Glutamatergic neuron (in vitro differentiated cells): ENCODE data around the gene HIVEP3. TPM values are rescaled to one million over a fixed set of nuclear protein-coding genes. Genes with fewer than 3 reads are reported as not detected.

Source experiments
- DNase-seq: peaks from one replicate; pipeline ENCODE4 v3.0.0; 2022
- H3K27ac Mint-ChIP-seq: one replicate; pipeline ENCODE4 v1.8.0; 2020; ENCODE audit warnings: mild to moderate bottlenecking, mixed read lengths, inconsistent platforms; ENCODE audit not compliant: unreplicated experiment
- H3K27me3 Mint-ChIP-seq: one replicate; pipeline ENCODE4 v1.8.0; 2020; ENCODE audit warnings: mild to moderate bottlenecking, moderate library complexity, mixed read lengths, inconsistent platforms; ENCODE audit not compliant: unreplicated experiment
- H3K36me3 Mint-ChIP-seq: one replicate; pipeline ENCODE4 v1.8.0; 2020; ENCODE audit warnings: mild to moderate bottlenecking, mixed read lengths, inconsistent platforms; ENCODE audit not compliant: unreplicated experiment
- H3K4me1 Mint-ChIP-seq: one replicate; pipeline ENCODE4 v1.8.0; 2020; ENCODE audit warnings: mild to moderate bottlenecking, low read depth, mixed read lengths, inconsistent platforms; ENCODE audit not compliant: unreplicated experiment
- H3K4me3 Mint-ChIP-seq: one replicate; pipeline ENCODE4 v1.8.0; 2020; ENCODE audit warnings: mild to moderate bottlenecking, mixed read lengths, inconsistent platforms; ENCODE audit not compliant: unreplicated experiment
- H3K9me3 Mint-ChIP-seq: one replicate; pipeline ENCODE4 v1.8.0; 2020; ENCODE audit warnings: mild to moderate bottlenecking, moderate library complexity, mixed read lengths, inconsistent platforms; ENCODE audit not compliant: unreplicated experiment
- CTCF ChIP-seq: fragments of 200-600 bp; sonication (generic); IDR thresholded peaks from one replicate; pipeline ENCODE4 v1.5.0; 2021; ENCODE audit not compliant: partially characterized antibody, unreplicated experiment
- total RNA-seq: library from RNA; stranded (reverse); fragmentation: NEBNext Ultra II Directional; extraction: Animal tissue kit (Norgen Biotek cat#: 25700); gene quantifications from one replicate; pipeline ENCODE4 v1.2.1, GENCODE V29; 2021; ENCODE audit not compliant: unreplicated experiment

Gene HIVEP3
- total RNA-seq, 1 donor from 2014 or later, result 15.1 TPM

DNA sequence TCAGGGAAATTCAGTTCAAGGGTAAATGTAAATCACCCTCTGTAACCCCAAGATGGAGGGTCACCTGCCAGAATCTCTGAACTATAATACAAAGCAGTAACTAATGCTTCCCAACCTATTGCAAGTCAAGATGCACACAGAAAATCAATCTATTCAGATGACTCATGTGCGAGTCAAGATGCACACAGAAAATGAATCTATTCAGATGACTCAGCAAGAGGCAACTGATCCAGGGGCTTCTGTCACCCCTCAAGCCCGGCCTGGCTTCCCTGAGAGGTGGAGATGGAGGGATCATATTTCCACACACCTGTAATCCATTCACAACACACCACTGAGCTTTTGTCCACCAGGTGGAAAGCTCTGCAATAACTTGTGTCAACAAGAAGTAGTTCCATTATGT is 17.4 kb upstream of the HIVEP3 start:
- Mint-ChIP-seq H3K36me3 (no peaks in the 10 kb centered on the region), H3K4me1 (no peaks in the 10 kb centered on the region), H3K27me3 (no peaks in the 10 kb centered on the region), H3K9me3 (no peaks in the 10 kb centered on the region), H3K4me3 (no peak overlapping the region), H3K27ac (no peak overlapping the region)
- DNase-seq, result no peak
- TF ChIP-seq CTCF, result no peak

- Mint-ChIP-seq H3K9me3 (no peaks in the 10 kb centered on the region), H3K27me3 (no peaks in the 10 kb centered on the region), H3K4me1 (no peaks in the 10 kb centered on the region), H3K4me3 (no peak overlapping the region), H3K36me3 (no peaks in the 10 kb centered on the region), H3K27ac (no peak overlapping the region)
- DNase-seq, result no peak
- TF ChIP-seq CTCF, result no peak
These were observed 16.5 kb upstream of the HIVEP3 start for GRCh38 chr1:41935226-41935625.

GRCh38 chr1:41933106-41933505 is 14.4 kb upstream of the HIVEP3 start:
- Mint-ChIP-seq H3K36me3 (no peaks in the 10 kb centered on the region), H3K4me1 (no peaks in the 10 kb centered on the region), H3K4me3 (no peak overlapping the region), H3K27ac (no peak overlapping the region), H3K27me3 (no peaks in the 10 kb centered on the region), H3K9me3 (no peaks in the 10 kb centered on the region)
- no peak for DNase-seq
- no peak for TF ChIP-seq CTCF

GRCh38 chr1:41931578-41931977 is 12.9 kb upstream of the HIVEP3 start:
- no peaks in the 10 kb centered on the region for H3K27me3 Mint-ChIP-seq
- TF ChIP-seq CTCF, result no peak
- H3K36me3 Mint-ChIP-seq, result no peaks in the 10 kb centered on the region
- H3K27ac Mint-ChIP-seq, result no peak overlapping the region
- H3K4me1 Mint-ChIP-seq, result no peaks in the 10 kb centered on the region
- no peaks in the 10 kb centered on the region for H3K9me3 Mint-ChIP-seq
- DNase-seq, result no peak
- H3K4me3 Mint-ChIP-seq, result no peak overlapping the region

GRCh38 chr1:41927118-41927517 is 8.4 kb upstream of the HIVEP3 start:
- no peak for TF ChIP-seq CTCF
- Mint-ChIP-seq H3K27me3 (no peaks in the 10 kb centered on the region), H3K27ac (no peak overlapping the region)

More at GRCh38 chr1:41927118-41927517, 8.4 kb upstream of the HIVEP3 start:
- no peaks in the 10 kb centered on the region for H3K9me3 Mint-ChIP-seq
- no peak for DNase-seq
- no peaks in the 10 kb centered on the region for H3K4me1 Mint-ChIP-seq
- no peaks in the 10 kb centered on the region for H3K36me3 Mint-ChIP-seq
- no peak overlapping the region for H3K4me3 Mint-ChIP-seq
